ENCODE data around the gene ZNF587.

DNA sequence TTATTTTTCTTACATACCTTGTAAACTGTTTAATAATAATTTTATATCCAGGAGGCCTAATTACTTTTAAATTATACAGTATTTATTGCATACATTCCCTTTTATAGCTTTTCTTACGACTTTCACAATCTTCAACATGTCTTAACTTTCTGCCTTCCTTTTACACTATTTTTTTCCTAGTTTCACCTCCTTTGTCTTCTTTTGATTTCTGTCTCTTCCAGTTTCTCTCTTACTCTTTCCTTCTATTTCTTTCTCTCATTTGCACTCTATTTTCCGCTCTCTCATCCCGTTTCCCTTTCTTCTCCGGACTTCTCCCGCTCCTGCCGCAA lies 46.4 kb upstream of the ZNF587 start:
- no peak for TF ChIP-seq EZH2 (IDR thresholded peaks at IDR 0.05)
- TF ChIP-seq POLR2AphosphoS5 (IDR thresholded peaks at IDR 0.05; ENCODE audit: borderline replicate concordance, low read depth, low read length): no peak
